ENCODE results near the gene DNAH1. TPM values are rescaled to one million over a fixed set of nuclear protein-coding genes. Genes with fewer than 3 reads are reported as not detected.

Gene DNAH1
- total and polyA plus RNA-seq, 2 experiments from 2014 or later, result 0.81 to 3.6 TPM

- TF ChIP-seq, protein P1, sequence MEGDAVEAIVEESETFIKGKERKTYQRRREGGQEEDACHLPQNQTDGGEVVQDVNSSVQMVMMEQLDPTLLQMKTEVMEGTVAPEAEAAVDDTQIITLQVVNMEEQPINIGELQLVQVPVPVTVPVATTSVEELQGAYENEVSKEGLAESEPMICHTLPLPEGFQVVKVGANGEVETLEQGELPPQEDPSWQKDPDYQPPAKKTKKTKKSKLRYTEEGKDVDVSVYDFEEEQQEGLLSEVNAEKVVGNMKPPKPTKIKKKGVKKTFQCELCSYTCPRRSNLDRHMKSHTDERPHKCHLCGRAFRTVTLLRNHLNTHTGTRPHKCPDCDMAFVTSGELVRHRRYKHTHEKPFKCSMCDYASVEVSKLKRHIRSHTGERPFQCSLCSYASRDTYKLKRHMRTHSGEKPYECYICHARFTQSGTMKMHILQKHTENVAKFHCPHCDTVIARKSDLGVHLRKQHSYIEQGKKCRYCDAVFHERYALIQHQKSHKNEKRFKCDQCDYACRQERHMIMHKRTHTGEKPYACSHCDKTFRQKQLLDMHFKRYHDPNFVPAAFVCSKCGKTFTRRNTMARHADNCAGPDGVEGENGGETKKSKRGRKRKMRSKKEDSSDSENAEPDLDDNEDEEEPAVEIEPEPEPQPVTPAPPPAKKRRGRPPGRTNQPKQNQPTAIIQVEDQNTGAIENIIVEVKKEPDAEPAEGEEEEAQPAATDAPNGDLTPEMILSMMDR (IDR thresholded peaks at IDR 0.05; ENCODE audit: low read depth, low read length), result no peak
- Histone ChIP-seq H3K9me3 (ENCODE audit: low read depth) (no peaks in the 10 kb centered on the region), H3K36me3 (no peaks in the 10 kb centered on the region), H3K27me3 (peaks cover 12% of the 10 kb centered on the region), H3K27ac (no peak overlapping the region), H3K4me3 (no peak overlapping the region), H3K4me1 (ENCODE audit: low read depth) (no peaks in the 10 kb centered on the region)
- DNase-seq (ENCODE audit: low read depth in 1 of 2, low spot score in 1 of 2), result no peak
Observed at GRCh38 chr3:52318186-52318816, 2.2 kb downstream of the DNAH1 start.

DNA sequence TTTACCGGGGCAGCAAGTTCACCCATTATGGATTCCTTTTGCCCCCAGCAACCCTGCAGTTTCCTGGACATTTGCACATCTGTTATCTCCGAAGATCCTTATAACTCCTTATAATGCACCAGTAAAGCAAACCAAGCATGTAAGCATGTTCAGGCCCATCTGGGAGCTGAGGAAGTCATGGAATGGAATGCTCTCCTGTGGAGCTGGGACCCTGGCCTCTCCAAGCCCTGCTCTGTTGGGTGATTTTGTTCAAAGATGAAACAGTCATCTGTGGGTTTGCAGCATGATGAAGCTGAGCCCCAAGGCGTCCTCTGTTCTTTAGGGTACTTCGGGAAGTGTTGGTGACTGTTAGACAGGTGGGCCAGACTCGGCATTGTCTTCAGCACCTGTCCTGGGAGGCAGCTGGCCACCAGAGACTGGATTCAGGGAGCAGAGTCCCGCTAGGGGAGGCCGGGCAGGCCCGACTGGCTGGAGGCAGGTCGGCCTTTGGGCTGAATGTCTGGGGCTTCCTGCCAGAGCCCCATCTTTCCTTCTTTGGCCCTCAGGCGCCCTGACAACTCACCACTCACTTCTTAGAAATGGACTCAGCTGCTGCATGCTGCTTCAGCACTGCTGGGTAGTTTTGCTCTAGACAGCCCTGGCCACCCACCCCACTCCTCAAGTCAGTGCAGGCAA is 3.9 kb downstream of the DNAH1 start:
- peaks cover 14% of the 10 kb centered on the region for H3K4me1 ChIP-seq (ENCODE audit: low read depth)
- no peak overlapping the region for H3K27ac ChIP-seq

GRCh38 chr3:52321481-52321880 is 5.4 kb downstream of the DNAH1 start:
- DNase-seq (ENCODE audit: low read depth in 1 of 2, low spot score in 1 of 2), result no peak

More for the DNA sequence above, 3.9 kb downstream of the DNAH1 start:
- Histone ChIP-seq H3K4me3 (no peak overlapping the region), H3K9me3 (ENCODE audit: low read depth) (no peaks in the 10 kb centered on the region), H3K36me3 (no peaks in the 10 kb centered on the region), H3K27me3 (peaks cover 12% of the 10 kb centered on the region)
- TF ChIP-seq, protein P1 (IDR thresholded peaks at IDR 0.05; ENCODE audit: low read depth, low read length), result no peak
- no peak for DNase-seq (ENCODE audit: low read depth in 1 of 2, low spot score in 1 of 2)

GRCh38 chr3:52322466-52322865 is 6.3 kb downstream of the DNAH1 start:
- H3K9me3 ChIP-seq (ENCODE audit: low read depth), result no peaks in the 10 kb centered on the region
- no peak for DNase-seq (ENCODE audit: low read depth in 1 of 2, low spot score in 1 of 2)
- TF ChIP-seq, protein P1 (IDR thresholded peaks at IDR 0.05; ENCODE audit: low read depth, low read length), result no peak
- peaks cover 14% of the 10 kb centered on the region for H3K4me1 ChIP-seq (ENCODE audit: low read depth)
- no peak overlapping the region for H3K4me3 ChIP-seq
- peaks cover 12% of the 10 kb centered on the region for H3K27me3 ChIP-seq
- H3K27ac ChIP-seq, result no peak overlapping the region
- no peaks in the 10 kb centered on the region for H3K36me3 ChIP-seq

More at GRCh38 chr3:52321481-52321880, 5.4 kb downstream of the DNAH1 start:
- TF ChIP-seq, protein P1 (IDR thresholded peaks at IDR 0.05; ENCODE audit: low read depth, low read length), result no peak
- H3K9me3 ChIP-seq (ENCODE audit: low read depth), result no peaks in the 10 kb centered on the region
- H3K27me3 ChIP-seq, result peaks cover 12% of the 10 kb centered on the region
- peaks cover 14% of the 10 kb centered on the region for H3K4me1 ChIP-seq (ENCODE audit: low read depth)
- H3K36me3 ChIP-seq, result no peaks in the 10 kb centered on the region
- H3K27ac ChIP-seq, result no peak overlapping the region
- no peak overlapping the region for H3K4me3 ChIP-seq

DNA sequence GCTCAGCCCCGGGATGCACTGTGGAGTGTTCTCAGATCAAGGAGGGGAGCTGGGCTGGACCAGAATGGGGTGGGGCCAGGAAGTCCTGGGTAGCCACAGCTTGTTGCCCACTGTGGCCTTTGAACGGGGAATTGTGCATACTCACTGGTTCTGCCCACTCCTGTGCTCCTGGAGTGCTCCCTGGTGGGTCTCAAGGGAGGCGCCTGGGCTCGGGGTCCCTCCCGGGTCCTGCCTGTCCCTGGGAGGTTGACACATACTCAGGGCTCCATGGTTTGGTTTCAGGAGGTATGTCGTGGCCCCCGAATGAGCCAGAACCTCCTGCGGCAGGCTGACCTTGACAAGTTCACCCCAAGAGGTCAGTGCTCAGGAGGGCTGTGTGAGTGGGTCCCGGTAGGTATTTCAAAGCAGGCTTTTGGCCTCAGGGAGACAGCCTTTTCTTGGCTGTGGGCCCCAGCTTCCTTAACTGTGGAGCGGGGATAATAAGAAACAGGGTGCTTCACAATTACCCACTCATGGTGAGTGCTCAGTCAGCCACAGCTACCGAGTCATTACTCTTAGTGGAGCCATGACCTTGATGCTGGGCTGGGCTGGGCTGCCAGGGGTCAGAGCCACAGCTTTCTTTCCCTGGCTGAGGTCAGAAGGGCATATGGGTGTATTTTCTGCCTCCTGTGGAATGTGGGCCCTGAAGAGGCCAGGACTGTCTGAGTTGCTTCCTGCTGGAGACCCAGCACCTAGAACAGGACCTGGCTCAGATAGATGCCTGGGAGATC is 7.6 kb downstream of the DNAH1 start:
- Histone ChIP-seq H3K9me3 (ENCODE audit: low read depth) (no peaks in the 10 kb centered on the region), H3K4me1 (ENCODE audit: low read depth) (peaks cover 14% of the 10 kb centered on the region), H3K4me3 (no peak overlapping the region), H3K27ac (peak overlapping the region; percentile 79), H3K27me3 (peaks cover 7% of the 10 kb centered on the region), H3K36me3 (no peaks in the 10 kb centered on the region)
- peak in 1 of 2 donors; percentile 44 for DNase-seq (ENCODE audit: low read depth in 1 of 2, low spot score in 1 of 2)
- TF ChIP-seq, protein P1 (IDR thresholded peaks at IDR 0.05; ENCODE audit: low read depth, low read length), result no peak
